SK-N-MC (cell line): Measurements from ENCODE around the gene RNF5.

Experiments
- DNase-seq: peaks from one replicate; pipeline ENCODE4 v3.0.0-alpha.2; 2011; ENCODE audit warnings: low read depth, low spot score
- H3K27ac ChIP-seq: fragments of 200-600 bp; sonication (generic); 2 replicates; pipeline ENCODE4 v1.5.1; 2016; ENCODE audit warnings: mixed run types
- H3K36me3 ChIP-seq: fragments of 200-600 bp; sonication (generic); 2 replicates; pipeline ENCODE4 v1.6.1; 2017; ENCODE audit warnings: antibody characterized with exemption, low read length, mixed read lengths; ENCODE audit not compliant: insufficient read depth
- H3K4me3 ChIP-seq: fragments of 200-600 bp; sonication (generic); 2 replicates; pipeline ENCODE4 v1.5.1; 2016
- H3K9ac ChIP-seq: fragments of 200-600 bp; sonication (generic); 2 replicates; pipeline ENCODE4 v1.8.0; 2017; ENCODE audit warnings: mixed run types, mixed read lengths; ENCODE audit not compliant: insufficient read length
- H3K9me3 ChIP-seq: fragments of 200-600 bp; sonication (generic); 2 replicates; pipeline ENCODE4 v1.6.1; 2017; ENCODE audit warnings: low read depth, mild to moderate bottlenecking, antibody characterized with exemption, low read length, moderate library complexity, mixed read lengths
- EZH2 ChIP-seq: fragments of 200-600 bp; sonication (generic); IDR thresholded peaks from one replicate; pipeline ENCODE4 v1.6.1; 2017; ENCODE audit warnings: antibody characterized with exemption
- FOXP2 ChIP-seq: optimal IDR thresholded peaks from 2 replicates; pipeline ENCODE3; 2011; ENCODE audit warnings: mild to moderate bottlenecking, moderate library complexity; ENCODE audit not compliant: insufficient read depth; ENCODE audit errors: extremely low read length, control extremely low read depth
- POLR2AphosphoS5 ChIP-seq: IDR thresholded peaks from 2 replicates; pipeline ENCODE4 v1.6.1; 2012; ENCODE audit warnings: mild to moderate bottlenecking, low read depth, low read length, borderline replicate concordance

The RNF5 gene

GRCh38 chr6:32177788-32178546, at the start of gene RNF5:
Gene RNF5, plus strand, starts transcription at chr6:32178405. Its CDS starts 107 bp downstream, at chr6:32178512.
- Histone ChIP-seq H3K36me3 (peaks cover 17% of the 10 kb centered on the region; the same call in 1 of the 2 replicates), H3K9me3 (no peaks in the 10 kb centered on the region), H3K27ac (peak within 1 kb of the TSS; percentile 99), H3K4me3 (peak within 1 kb of the TSS; percentile 89), H3K9ac (peak within 1 kb of the TSS; percentile 93)
- DNase-seq = peak; percentile 100
- TF ChIP-seq POLR2AphosphoS5 = no peak; the same call in 1 of the 2 replicates
- TF ChIP-seq FOXP2 = no peak
- no peak for TF ChIP-seq EZH2

- no peak for DNase-seq
- peak overlapping the region; percentile 86 for H3K9ac ChIP-seq
- TF ChIP-seq FOXP2 (no peak), POLR2AphosphoS5 (no peak), EZH2 (no peak)
- H3K9me3 ChIP-seq = no peaks in the 10 kb centered on the region
- peaks cover 17% of the 10 kb centered on the region for H3K36me3 ChIP-seq
- peak overlapping the region; percentile 99 for H3K4me3 ChIP-seq
- peak overlapping the region; percentile 51; the same call in 1 of the 2 replicates for H3K27ac ChIP-seq
These were observed 49.4 kb upstream of the RNF5 start for GRCh38 chr6:32128751-32129296.

GRCh38 chr6:32129297-32130088, 48.7 kb upstream of the RNF5 start:
- Histone ChIP-seq H3K27ac (no peak overlapping the region), H3K4me3 (peak overlapping the region; percentile 99), H3K9ac (peak overlapping the region; percentile 86), H3K36me3 (peaks cover 12% of the 10 kb centered on the region), H3K9me3 (no peaks in the 10 kb centered on the region)
- TF ChIP-seq EZH2 = no peak
- TF ChIP-seq FOXP2 = no peak
- no peak for TF ChIP-seq POLR2AphosphoS5
- no peak for DNase-seq

GRCh38 chr6:32131439-32131948, 46.7 kb upstream of the RNF5 start:
- TF ChIP-seq EZH2 = no peak
- no peak for TF ChIP-seq POLR2AphosphoS5
- TF ChIP-seq FOXP2 = no peak
- Histone ChIP-seq H3K9ac (no peak overlapping the region), H3K36me3 (peaks cover 1% of the 10 kb centered on the region), H3K4me3 (no peak overlapping the region), H3K27ac (no peak overlapping the region), H3K9me3 (no peaks in the 10 kb centered on the region)
- DNase-seq = no peak

- H3K36me3 ChIP-seq = no peaks in the 10 kb centered on the region
- H3K9me3 ChIP-seq = no peaks in the 10 kb centered on the region
- TF ChIP-seq POLR2AphosphoS5 (no peak), EZH2 (no peak)
- no peak for DNase-seq
- H3K9ac ChIP-seq = no peak overlapping the region
- no peak overlapping the region for H3K4me3 ChIP-seq
- no peak overlapping the region for H3K27ac ChIP-seq
These were observed 46.1 kb upstream of the RNF5 start for GRCh38 chr6:32132110-32132509.

GRCh38 chr6:32133786-32134185, 44.4 kb upstream of the RNF5 start:
- no peak overlapping the region for H3K9ac ChIP-seq
- DNase-seq = no peak
- H3K27ac ChIP-seq = no peak overlapping the region
- H3K4me3 ChIP-seq = no peak overlapping the region
- H3K36me3 ChIP-seq = no peaks in the 10 kb centered on the region
- no peaks in the 10 kb centered on the region for H3K9me3 ChIP-seq
- no peak for TF ChIP-seq EZH2
- no peak for TF ChIP-seq POLR2AphosphoS5

GRCh38 chr6:32137454-32137853, 40.8 kb upstream of the RNF5 start:
- Histone ChIP-seq H3K9ac (no peak overlapping the region), H3K36me3 (no peaks in the 10 kb centered on the region), H3K4me3 (no peak overlapping the region), H3K9me3 (no peaks in the 10 kb centered on the region), H3K27ac (no peak overlapping the region)
- TF ChIP-seq FOXP2 (no peak), POLR2AphosphoS5 (no peak), EZH2 (no peak)
- no peak for DNase-seq

GRCh38 chr6:32139590-32139989, 38.6 kb upstream of the RNF5 start:
- no peak for DNase-seq

More at GRCh38 chr6:32139590-32139989, 38.6 kb upstream of the RNF5 start:
- H3K27ac ChIP-seq = no peak overlapping the region
- no peaks in the 10 kb centered on the region for H3K9me3 ChIP-seq
- TF ChIP-seq FOXP2 (no peak), POLR2AphosphoS5 (no peak), EZH2 (no peak)
- H3K36me3 ChIP-seq = no peaks in the 10 kb centered on the region
- H3K4me3 ChIP-seq = no peak overlapping the region
- no peak overlapping the region for H3K9ac ChIP-seq
